NCI-H1694 treated with DMSO at 0.1 percent for 48 hours (cell line): ENCODE measurements around the gene HOXB4.

ENCODE experiments used
- DNase-seq: peaks from one replicate; lab custom pipeline; 2025; lab: John Stamatoyannopoulos, UW

The HOXB4 gene

DNA sequence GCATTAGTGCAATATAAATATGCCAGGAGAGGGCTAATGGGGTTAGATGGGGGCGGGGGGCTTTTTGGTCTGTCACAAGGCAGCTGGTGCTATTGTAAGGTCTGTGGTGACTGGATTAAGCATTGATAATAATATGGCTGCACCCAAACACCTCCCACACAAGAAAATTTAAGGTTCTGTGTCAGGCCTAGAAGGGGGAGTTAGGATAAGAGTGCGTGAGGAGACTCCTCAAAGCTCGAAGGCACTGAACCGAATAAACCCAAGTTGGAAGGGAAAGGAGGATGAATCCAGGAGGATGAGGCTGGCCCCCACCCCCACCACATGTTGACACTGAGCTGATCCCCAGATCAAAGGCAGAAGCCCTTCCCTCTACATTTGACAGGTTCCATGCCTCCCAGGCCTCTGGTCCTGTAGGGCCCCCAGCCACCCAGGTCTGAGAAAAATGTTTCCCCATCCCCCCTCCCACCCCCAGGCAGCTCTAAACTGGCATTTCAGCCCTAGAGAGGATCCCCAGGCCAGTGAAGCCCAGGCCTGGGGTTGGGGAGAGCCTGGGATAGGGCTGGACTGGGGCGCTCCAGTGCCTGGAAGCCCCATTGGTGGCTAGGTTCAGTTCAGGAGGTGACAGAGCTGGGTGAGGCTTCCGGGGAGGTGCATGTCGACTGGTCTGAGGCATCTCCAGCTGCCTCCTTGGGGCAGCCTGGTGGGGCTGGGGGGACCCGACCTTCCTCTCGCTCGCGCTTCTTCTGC lies 49.0 kb downstream of the HOXB4 start:
- no peak for DNase-seq

DNA sequence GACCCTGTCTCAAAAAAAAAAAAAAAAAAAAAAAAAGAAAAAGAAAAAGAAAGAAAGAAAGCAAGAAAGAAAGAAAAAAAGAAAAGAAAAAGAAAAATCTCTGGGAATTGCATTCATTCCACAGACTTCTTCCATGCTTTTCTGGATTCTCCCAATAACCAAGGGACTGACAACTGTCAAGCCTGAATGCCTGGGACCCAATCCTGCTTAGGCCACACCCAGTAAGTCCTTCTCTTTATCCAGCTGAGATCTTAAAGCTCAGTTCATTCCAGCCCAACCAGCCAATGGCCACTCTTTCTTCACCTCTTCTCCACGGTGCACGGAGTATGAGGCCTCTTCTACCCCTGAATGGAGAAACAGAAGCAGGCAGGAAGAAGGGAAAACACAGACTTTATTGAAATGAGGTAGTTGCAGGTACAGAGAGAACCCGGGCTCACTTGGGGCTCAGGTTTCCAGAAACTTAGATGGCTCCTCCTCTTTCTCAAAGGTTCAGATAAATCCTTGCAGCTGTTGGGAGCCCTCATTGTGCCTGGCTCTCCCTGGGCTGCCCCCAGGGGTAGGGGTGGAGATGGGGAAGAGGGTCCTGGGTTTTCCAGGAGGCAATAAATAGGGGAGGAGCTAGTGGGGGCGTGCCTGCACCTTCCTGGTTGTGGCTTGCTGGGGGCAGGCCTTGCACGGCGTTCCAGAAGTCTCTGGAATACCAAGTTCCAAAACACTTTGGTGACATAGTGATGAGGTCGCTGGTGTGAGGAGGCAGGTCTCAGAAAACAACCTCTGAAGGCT lies 49.8 kb downstream of the HOXB4 start:
- no peak for DNase-seq

DNA sequence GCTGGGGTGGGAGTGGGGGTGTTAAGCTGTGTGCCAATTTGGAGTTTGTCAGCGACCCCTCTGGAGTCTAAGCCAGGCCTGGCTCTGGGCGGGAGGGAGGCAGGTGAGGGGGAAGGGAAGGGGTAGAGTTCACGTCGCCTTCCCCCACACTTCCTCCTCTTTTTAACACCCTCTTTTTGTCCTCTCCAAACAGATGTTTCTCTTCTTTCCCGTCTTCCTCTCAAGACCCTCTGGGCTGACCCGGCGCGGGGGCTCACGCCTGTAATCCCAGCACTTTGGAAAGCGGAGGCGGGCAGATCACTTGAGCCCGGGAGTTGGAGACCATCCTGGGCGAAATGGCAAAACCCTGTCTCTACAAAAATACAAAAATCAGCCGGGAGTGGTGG lies 50.6 kb downstream of the HOXB4 start:
- DNase-seq = no peak

DNA sequence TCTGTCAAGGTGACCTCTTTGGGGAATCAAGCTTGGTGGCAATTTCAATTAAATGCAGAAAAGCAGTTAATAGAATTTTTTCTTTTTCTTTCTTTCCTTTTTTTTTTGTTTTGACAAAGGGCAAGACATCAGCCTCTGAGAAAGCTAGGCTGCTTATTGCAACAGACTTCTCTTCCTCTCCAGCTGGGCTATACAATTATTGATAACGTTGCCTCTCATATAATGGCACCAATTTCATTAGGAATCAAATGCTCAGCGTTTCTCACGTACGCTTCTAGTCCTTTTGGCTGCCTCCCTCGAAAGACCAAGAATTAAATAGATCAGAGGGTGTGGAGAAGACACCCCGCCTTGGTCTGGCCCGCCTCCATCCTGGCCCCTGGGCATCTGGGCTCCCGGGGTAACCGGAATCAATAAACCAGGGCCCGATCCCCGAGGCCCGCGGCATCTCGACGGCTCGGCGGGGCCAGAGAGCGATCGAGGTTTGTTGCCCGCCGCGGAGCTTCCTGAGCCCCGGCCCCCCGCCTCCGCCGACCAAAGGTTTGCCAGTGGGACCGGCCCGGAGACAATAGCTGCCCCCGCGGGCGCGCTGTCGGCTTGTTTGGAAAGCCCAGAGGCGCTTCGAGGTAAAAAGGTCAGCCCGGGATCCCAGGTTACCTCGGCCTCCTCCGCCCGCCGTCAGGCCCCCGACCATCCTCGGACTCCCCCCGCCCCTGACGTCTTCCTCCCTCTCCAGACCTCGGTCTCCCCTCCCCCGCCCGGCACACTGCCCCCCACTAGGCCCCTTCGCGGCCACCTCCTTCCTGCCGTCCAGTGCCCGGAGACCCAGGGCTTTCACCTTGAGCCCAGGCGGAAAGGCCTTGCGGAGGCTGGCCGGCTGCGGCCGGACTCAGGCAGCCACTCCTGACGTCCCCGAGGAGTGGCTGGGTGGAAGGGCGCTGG lies 51.3 kb downstream of the HOXB4 start:
- no peak for DNase-seq
